Panc1 (cell line): Measurements from ENCODE around the gene MEF2A.

Experiments used
- POLR2AphosphoS5 ChIP-seq: IDR thresholded peaks from 2 replicates; pipeline ENCODE4 v1.6.1; 2012; ENCODE audit warnings: mild to moderate bottlenecking, low read depth, low read length, moderate library complexity
- SIN3A ChIP-seq: IDR thresholded peaks from 2 replicates; pipeline ENCODE4 v1.6.1; 2012; ENCODE audit warnings: low read depth, mild to moderate bottlenecking, low read length, moderate library complexity, borderline replicate concordance; ENCODE audit not compliant: insufficient read depth
- TCF7L2 ChIP-seq: IDR thresholded peaks from 2 replicates; pipeline ENCODE4 v1.6.1; 2011; ENCODE audit warnings: mild to moderate bottlenecking, low read depth, low read length, inconsistent platforms
- TF ChIP-seq, protein P1 (sequence below): fragments of 450-650 bp; IDR thresholded peaks from 2 replicates; pipeline ENCODE4 v1.5.1; 2017; ENCODE audit warnings: mild to moderate bottlenecking
- TF ChIP-seq, protein P2 (sequence below), 2 experiments: IDR thresholded peaks; 2 replicates each; pipeline ENCODE4 v1.6.1; 2011 to 2012; ENCODE audit warnings: low read depth in 2 of 2, control low read depth in 1 of 2, low read length in 1 of 2, mild to moderate bottlenecking in 1 of 2, moderate library complexity in 1 of 2; ENCODE audit not compliant: insufficient read depth in 1 of 2

DNA sequence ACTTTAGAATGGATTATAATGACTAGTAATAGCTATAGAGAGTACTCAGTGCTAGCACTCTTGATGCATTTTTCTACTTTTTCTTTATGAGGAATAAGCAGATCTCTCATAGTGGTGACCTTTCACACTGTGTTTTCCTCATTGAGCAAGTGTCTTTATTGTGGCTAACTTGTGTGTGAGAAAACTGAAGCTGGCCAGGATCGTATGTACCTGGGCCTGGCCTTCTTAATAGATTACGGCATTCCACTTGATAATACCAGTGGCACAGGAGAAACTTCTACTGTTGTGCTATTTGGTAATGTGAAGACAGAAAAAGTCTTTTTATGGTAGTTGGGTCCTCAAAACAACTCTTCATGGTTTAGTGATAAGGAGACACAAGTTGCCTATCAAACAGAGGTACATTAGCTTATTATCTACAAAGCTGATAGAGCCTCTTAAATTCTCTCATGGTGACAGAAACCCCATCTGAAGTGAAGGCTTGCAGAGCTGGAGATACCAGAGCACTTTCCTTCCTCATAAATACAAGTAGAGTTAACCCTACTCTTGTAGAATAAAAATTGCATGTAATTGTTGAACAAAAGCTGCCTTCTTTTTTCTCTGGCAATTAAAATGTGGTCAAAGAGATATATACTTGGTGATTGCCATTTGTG lies 102.9 kb downstream of the MEF2A start:
- TF ChIP-seq, protein P1, sequence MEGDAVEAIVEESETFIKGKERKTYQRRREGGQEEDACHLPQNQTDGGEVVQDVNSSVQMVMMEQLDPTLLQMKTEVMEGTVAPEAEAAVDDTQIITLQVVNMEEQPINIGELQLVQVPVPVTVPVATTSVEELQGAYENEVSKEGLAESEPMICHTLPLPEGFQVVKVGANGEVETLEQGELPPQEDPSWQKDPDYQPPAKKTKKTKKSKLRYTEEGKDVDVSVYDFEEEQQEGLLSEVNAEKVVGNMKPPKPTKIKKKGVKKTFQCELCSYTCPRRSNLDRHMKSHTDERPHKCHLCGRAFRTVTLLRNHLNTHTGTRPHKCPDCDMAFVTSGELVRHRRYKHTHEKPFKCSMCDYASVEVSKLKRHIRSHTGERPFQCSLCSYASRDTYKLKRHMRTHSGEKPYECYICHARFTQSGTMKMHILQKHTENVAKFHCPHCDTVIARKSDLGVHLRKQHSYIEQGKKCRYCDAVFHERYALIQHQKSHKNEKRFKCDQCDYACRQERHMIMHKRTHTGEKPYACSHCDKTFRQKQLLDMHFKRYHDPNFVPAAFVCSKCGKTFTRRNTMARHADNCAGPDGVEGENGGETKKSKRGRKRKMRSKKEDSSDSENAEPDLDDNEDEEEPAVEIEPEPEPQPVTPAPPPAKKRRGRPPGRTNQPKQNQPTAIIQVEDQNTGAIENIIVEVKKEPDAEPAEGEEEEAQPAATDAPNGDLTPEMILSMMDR, result no peak
- TF ChIP-seq SIN3A (no peak), POLR2AphosphoS5 (no peak), TCF7L2 (no peak)
- TF ChIP-seq, protein P2, sequence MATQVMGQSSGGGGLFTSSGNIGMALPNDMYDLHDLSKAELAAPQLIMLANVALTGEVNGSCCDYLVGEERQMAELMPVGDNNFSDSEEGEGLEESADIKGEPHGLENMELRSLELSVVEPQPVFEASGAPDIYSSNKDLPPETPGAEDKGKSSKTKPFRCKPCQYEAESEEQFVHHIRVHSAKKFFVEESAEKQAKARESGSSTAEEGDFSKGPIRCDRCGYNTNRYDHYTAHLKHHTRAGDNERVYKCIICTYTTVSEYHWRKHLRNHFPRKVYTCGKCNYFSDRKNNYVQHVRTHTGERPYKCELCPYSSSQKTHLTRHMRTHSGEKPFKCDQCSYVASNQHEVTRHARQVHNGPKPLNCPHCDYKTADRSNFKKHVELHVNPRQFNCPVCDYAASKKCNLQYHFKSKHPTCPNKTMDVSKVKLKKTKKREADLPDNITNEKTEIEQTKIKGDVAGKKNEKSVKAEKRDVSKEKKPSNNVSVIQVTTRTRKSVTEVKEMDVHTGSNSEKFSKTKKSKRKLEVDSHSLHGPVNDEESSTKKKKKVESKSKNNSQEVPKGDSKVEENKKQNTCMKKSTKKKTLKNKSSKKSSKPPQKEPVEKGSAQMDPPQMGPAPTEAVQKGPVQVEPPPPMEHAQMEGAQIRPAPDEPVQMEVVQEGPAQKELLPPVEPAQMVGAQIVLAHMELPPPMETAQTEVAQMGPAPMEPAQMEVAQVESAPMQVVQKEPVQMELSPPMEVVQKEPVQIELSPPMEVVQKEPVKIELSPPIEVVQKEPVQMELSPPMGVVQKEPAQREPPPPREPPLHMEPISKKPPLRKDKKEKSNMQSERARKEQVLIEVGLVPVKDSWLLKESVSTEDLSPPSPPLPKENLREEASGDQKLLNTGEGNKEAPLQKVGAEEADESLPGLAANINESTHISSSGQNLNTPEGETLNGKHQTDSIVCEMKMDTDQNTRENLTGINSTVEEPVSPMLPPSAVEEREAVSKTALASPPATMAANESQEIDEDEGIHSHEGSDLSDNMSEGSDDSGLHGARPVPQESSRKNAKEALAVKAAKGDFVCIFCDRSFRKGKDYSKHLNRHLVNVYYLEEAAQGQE (IDR thresholded peaks at IDR 0.05; ENCODE audit: insufficient read depth in 1 of 2, low read depth in 2 of 2, low read length in 1 of 2), result no peak
